Activated CD4-positive, alpha-beta T cell treated with anti-CD3 and anti-CD28 coated beads for 1 hour (primary cell): ENCODE data around the gene WIZ.

Source experiments
- DNase-seq: peaks from one replicate; pipeline ENCODE4 v3.0.0-alpha.2; 2020

WIZ gene

DNA sequence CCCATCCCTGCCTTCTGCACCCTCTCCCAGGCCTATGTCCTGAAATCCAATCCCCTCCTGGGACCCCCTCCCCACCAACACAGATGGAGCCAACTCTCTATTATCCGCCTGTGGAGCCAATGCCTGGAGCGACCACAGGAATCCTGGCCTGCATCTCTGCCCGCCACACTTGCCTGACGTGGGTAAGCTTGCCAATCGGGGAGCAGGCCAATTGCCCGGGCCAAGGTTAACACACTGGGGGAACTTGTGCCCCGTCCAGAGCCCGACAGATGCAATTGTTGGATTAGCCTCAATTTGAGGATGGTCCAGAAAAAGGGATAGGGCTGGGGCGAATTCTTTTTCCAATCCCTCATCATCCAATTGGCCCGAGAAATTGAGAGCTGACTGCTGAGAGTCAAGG lies 5.9 kb downstream of the WIZ start:
- no peak for DNase-seq

DNA sequence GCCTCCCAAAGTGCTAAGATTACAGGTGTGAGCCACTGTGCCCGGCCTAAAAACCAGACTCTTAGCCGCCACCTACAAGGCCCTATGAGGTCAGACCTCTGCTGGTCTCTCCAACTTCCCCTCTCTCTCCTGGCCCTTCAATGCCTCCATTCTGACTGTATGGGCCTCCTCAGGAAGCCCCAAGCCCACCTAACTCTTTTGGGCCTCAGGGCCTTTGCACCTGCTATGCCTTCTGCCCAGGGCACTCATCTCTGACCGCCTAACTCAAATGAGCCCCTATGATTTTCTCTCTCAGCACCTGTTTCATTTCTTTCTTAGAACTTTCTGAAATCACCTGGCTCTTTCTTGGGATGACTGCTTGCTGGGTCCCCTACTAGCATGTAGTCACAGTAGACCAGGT lies 6.4 kb downstream of the WIZ start:
- no peak for DNase-seq

DNA sequence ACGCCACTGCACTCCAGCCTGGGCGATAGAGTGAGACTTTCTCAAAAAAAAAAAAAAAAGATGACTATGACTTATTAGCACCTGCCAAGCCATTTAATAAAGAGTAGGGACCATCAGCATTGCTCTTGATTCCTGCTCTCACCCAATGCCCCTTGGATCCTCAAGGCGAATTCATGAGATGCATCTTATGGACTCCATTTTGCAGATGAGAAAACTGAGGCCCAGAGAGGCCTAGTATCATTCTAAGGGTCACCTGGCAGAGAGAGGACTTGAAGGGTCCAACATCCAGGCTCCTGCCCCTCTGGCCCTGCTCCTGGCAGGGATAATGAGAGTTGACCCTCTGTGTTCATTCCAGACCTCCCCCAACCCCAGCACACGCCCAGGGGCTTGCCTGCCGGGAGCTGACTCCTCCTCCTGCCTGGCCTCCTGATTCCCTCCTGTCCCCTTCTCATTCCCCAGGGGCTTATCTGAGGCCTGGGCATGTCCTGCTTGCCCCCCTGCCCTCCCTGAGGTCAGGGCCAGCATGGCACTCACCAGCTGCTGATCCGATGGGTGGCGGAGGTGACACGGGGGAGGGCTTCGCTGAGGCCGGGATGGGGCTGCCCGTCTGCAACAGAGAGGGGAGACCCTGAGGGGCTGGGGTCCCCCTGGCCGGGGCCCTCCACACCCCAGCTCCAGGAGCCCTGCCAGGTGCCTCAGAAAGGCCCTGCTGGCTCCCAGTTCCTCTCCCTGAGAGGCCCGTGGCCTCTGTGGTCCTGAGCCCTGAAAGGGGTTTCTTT lies 7.4 kb downstream of the WIZ start:
- DNase-seq = no peak

DNA sequence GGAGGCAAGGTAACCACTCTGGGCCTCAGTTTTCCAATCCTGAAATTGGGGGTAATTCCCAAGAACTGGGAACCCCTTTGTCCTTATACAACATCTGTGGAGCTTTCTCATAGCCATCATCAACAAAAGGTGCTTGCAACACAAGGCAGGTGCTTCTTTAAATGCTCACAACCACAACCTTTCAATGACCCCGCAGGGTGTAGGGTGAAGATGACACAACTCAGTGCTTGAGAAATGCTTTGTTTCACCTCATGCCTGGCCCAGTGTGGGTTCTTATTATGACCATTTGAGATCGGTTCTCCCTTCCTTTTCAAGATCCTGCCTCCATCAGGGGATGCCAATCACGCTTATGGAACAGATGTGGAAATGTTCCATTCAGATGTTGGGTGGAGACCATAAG lies 8.4 kb downstream of the WIZ start:
- DNase-seq = no peak

DNA sequence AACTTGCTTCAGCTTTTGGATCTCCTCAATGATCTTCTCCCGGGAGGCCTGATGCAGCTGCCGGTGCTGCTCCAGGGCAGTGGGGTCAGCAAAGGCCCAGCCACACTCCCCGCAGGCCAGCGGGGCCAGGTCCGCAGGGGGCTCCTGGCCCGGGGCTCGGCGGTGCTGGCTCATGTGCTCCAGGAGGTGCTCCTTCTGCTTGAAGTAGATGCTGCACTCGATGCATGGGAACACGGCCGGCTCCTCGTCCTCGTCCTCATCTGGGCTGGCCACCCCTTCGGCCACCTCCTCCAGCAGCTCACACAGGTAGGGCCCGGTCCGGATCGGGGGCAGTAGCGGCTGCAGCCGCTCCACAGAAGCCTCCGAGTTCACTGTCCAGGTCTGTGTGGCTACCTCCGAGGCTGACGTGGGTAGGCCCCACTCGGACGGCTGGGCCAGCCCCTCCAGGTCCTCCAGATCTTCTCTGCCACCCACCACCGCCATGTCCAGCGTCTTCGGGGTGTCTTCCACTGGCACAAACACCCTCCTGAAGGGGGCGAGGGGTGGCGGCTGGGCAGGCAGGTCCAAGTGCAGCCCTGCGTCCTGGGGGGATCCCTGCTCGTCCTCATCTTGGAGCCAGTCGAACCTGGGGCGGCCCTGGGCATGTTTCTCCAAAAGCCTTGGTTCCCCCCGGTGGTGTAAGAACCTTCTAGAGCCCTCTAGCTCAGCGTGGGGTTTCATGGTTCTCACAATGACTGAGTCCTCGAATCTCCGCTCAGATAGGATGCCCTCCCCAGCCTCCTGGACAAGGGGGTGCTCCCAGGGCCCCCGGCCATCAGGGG lies 9.7 kb downstream of the WIZ start:
- DNase-seq = no peak

DNA sequence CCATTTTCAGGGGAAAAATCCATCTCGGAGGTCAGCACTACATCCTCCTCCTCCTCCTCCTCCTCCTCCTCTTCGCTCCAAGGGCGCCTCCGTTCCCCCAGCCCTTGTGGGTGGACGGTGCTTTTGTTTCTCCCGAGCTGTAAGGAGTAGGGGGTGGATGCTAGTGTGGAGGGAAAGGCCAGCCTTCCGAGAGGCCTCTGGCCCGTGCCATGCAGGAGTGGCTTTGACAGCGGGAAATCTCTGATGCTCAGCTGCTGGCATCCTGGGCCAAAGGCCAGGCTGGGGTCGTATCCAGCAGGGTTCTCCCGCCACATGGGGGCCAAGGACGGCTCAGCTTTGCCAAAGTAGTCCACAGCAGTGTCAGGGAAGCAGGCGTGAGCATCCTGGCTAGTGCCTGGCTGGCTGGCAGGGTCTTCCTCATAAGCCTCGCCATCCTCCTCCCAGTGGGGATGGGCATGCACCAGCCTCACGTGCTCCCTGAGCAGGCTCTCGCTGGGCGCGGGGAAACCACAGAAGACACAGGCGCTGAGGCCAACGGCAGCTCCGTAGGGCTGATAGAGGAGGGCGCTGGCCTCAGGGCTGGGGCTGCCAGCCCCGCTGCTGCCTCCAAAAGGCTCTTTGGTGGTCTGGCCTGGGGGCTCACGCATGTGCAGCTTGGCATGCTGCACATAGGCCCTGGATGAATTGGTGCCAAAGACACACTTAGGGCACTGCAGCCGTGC lies 10.5 kb downstream of the WIZ start:
- DNase-seq = no peak

DNA sequence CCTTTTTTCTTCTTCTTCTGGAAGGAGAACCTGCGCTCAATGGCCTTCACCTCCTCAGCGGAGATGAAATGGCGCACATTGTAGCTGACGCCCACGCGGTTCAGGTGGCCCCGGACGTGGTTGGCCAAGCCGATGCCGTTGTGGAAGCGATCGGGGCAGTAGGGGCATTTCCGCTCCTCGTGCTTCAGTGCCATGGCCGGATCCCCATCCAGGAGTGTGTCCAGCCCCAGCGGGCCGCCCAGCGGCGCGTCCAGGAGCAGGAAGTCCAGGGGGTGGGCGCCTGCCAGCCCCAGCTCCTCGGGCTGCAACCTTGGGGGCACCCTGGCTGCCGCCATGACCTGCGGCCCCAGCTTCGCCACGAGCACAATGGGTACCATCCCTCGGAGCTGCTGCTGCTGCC lies 11.2 kb downstream of the WIZ start:
- no peak for DNase-seq

DNA sequence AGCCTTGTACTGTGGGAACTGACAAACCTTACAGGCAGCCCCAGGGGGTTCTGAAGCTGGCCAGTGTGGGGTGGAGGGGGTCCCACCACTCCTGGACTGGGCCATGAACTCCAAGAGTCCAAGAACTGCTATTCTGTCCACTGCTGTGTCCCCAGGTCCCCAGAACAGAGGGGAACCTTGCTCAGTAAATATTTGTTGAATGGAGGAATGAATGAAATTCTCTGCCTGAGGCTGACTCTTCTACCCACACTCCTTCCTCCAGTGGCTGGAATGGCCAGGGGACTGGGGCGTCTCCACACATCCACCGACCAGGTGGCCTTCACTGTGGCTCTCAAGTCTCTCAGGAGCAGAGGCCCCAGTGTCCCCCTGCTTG lies 11.6 kb downstream of the WIZ start:
- DNase-seq = no peak

DNA sequence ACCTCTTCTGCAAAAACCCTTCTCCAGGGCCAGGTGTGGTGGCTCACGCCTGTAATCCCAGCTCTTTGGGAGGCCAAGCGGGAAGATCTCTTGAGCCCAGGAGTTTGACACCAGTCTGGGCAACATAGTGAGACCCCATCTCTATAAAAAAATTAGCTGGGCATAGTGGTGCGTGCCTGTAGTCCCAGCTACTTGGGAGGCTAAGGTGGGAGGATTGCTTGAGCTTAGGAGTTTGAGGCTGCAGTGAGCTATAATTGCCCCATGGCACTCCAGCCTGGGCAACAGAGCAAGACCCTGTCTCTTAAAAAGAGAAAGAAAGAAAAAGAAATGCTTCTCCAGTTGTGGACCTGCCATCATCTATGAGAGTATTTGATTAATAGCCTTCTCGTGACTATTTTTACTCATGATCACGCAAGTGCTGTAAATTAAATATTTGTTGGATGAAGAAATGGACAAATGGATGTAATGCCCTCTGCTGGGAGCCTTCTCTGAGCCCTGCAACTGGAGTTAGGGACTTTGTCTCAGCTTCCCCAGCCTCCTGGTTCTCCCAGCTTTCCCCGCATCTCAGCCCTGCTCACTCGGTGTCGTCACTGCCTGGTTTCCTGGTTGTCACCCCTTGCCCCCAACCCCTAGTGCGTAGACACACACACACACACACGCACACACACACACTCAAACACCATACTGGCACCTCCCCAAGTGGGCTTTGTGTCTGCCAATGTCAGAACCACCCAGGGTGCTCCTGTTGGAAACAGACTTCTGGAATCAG lies 12.2 kb downstream of the WIZ start:
- DNase-seq = no peak

DNA sequence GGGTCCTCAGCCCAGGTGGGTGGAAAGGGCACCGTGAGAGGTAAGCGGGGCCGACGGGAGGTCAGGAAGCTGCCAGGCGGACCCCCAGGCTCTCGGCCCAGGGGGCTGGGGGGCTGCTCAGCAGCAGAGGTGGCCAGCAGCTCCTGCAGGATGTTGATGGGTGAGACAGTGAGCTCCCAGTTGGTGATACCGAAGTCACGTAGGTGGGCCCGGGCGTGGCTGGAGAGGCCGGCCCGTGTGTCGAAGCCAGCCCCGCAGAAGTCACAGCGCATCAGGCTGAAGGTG lies 13.0 kb downstream of the WIZ start:
- no peak for DNase-seq

DNA sequence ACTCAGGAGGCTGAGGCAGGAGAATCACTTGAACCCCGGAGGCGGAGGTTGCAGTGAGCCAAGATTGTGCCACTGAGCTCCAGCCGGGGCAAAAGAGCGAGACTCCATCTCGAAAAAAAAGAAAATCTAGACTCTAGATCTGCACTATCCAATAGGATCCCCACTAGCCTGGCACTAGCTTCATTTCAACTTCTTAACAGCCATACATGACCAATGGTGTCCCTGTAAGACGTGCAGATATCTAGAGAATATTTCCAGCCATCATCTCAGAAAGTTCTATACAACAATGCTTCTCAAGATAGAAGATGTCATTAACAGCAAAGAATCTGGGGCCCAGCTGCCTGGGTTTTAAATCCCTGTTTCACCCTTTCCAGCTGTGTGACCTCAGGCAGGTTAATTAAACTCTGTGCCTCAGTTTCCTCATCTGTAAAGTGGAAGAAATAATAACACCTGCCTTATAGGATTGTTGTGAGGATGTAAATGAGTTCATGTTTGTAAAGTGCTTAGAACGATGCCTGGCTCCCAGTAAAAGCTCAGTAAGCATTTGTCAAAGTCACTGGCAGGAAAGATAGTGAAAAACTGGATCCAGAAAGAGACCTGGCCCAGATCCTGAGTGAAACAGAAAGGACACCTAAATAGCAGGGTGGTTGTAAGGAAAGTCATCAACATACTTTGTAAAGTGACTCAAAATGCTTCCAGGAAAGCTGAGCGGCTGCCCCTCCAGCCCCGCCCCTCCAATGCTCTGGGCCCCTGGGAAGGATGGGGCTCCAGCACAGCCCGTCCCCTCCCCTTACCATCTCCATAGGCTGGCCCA lies 13.5 kb downstream of the WIZ start:
- no peak for DNase-seq

DNA sequence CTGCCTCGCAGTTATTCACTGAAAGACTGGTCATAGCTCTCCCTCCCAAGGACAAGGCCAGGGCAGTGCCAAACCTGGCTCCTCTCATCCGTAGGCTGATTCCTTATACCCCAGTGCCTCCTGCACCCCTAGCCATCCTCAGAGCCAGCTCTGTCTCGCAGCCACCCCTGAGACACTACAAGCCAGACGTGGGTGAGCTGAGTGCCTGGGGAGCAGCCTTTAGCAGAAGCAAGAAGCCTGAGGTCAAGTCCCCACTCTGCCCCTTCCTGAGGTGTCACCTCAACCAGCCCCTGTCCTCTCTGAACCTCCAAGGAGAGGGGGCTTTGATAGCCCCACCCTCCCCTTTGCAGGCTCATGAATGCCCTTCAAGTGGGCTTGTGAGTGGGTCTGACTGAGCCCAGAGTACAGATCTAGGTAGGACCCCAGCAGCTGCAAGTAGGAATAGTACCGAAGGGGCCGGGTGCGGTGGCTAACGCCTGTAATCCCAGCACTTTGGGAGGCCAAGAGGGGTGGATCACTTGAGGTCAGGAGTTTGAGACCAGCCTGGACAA lies 16.2 kb downstream of the WIZ start:
- DNase-seq = no peak

DNA sequence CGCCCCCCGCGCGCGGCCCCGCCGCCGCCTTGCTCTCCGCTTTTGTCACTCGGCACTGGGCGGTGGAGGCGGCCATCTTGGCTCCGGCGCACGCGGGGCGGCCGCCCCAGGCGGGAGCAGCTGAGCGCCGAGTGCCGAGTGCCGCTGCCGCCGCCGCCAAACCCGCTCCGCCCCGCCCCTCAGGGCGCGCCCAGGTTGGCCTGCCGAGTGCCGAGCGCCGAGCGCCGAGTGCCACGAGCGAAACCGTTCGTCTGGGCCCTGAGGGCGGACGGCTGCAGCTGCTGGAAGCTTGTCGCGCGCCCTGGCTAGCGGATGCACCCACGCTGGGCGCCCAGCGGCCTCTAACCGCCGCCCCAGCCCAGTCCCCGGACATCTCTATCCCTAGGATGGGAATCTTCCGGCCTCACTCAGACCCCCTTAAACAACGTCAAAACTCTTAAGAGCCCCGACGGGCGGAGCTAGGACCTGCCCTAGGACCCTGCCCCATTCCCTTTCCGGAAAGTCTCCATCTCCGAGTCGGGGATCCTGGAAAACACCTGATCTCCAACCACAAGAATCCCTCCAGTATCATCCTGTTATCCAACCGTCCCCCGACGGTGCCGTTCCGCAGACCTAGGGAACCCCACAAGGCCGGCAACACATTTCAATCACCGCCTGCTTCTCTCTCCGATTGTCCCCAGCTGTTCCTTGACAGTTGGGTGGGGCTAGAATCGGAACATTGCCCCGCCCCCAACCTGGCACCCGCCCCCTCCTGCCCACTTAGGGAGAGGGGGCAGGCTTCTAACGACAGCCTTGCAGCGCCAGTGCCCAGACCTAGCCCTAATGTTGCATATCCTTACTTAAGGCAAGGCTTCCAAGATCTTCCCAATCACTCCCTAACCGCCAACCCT lies 16.9 kb downstream of the WIZ start:
- peak; percentile 89 for DNase-seq

DNA sequence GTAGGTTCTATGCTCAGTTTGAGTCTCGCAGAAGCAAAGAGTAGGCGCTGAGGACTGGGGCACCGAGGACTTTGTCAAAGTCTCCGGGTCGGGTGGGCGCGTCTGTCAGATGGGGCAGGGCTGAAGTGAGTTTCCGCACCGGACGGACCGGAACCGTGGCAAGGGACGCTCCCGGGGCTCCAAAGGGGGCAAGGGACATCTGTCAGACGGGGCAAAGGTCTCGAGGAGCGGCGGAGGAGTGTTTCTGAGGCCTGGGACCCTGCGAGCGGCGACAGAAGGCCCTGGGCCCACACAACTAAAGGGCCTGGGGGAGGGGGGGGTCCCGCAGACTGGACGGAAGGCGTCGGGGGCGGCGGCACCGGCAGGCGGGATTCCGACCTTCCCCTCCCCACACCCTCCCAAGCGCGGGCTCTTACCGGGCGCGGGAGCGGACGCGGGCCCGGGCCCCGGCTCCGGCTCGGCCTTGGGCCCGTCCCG lies 17.7 kb downstream of the WIZ start:
- DNase-seq = no peak

DNA sequence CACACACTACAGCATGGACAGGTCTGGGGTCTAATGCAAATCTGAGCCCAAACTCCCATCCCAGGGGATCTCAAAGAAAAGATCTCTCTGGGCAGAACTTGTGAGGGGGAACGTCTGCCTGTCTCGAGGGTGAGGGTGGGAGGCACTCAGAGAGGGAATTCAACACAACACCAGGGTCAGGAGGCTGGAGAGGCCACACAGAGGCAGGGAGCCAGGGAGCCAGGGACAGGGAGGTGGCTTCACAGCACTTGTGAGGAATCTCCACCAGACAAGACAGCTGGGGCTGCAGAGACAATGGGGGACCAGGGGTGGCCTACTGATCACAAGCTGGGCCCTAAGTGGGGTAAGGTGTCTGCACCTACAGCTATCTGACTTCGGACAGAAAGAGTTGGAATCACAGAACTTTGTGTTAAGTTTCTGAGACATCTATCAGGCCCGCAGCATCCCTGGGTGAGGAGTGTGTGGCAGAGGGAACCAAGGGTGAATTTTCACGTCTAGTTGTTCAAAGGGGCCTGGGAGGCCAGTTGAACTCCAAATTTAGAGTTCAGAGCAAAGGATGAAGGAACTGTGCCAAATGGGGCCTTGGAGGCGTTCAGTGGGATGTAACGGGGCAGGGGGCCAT lies 18.2 kb downstream of the WIZ start:
- no peak for DNase-seq

DNA sequence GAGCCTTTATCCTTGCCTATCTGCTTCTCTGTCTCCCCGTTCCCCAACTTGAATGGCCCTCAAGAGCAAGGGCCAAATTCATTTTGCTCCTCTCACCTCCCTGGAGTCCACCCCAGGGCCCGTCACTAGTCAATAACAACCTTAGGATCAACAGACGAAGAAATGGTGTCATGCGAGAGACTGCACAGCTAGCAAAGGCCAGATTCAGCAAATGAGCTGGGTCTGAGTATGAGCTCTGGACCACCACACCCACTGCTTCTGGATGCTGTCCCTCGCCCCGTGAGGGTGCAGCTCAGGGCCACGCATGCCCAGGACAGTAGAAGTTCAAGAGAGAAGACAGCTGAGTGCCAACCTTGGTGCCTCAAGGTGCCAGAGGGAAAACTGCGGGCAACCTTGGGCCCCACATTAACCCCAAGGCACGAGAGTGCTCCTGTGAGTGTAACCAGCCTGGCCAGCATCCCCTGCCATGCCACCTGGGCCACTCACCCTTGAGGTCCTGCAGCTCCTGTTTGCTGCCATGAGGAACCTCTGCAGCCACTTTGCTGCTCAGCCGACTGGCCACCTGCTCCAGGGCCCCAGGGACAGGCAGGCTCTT lies 19.1 kb downstream of the WIZ start:
- DNase-seq = no peak

DNA sequence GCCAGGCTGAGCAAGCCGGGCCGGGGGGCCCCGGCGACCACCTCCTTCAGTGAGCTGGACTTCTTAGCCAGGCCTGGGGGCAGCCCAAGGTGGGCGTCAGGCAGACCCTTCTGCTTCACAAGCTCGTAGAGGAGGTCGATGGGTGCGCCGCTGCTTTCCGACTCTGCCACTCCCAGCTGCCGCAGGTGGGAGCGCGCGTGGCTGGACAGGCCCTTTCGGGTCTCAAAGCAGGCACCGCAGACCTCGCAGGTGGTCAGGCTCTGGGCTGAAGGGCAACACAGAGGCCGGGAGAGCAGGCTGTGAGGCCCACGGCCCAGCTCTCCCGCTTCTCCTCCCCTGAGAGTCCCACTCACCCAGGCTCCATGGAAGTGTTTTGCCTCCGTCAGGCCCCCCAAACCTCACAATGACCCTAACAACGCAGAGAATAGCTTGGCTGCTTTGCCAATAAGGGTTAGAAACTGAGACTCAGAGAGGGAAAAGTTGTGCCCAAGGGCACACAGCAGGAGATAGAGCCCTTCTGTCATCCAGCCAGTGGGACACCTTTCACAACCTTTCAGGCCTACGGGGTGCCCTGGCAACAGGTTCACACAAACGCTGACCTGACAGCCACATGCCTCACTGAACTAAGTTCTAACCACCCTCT lies 19.8 kb downstream of the WIZ start:
- no peak for DNase-seq

DNA sequence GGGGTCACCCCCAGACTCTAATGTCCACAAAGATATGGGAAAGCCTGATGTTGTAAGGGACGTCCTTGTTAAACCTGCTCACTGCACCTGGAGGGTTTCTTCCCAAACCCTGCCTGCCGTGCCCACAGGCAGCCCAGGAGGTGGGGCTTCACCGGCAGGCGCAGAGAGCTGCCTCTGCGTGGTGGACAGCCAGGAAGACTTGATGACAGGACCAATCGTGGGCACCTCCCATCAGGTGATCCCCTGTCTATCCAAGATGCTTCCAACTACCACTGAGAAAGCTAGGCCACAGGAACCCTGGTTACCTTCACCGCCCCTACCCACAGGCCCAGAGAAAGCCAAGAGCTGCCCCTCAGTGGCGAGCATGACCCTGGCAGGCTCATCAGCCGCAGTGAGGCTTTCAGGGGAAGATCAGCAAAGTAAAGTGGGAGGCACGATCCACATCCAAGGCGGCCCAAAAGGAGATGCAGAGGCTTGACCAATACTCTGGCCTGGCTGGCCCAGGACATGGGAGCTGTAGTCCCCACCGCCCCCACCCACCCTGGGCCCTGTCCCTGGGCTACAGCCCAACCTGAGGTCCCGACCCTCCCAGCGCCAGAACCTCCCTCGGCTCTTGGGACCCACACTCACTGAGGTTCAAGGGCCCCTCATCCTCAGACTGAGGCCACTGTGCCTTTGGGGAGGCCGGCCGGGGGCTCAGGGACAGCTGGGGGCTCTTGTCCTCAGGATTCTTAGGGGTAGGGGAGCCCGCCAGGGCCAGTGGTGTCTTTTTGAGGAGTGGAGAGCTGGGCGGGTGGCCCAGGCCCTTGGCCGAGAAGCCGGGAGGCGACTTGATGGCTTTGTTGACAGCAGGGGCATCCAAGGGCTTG lies 20.6 kb downstream of the WIZ start:
- no peak for DNase-seq
